DOHH2 (cell line): Measurements from ENCODE around the gene SH2B2.

ENCODE experiments used
- H3F3A ChIP-seq: fragments of 200-600 bp; sonication (generic), shearing (Covaris generic); 2 replicates; pipeline ENCODE4 v1.6.0; 2016; ENCODE audit warnings: antibody characterized with exemption, mild to moderate bottlenecking; ENCODE audit not compliant: control insufficient read depth, insufficient read depth
- H3K27ac ChIP-seq: fragments of 200-600 bp; sonication (generic); 2 replicates; pipeline ENCODE4 v1.5.1; 2014; ENCODE audit warnings: low read depth, mild to moderate bottlenecking, low read length, moderate library complexity
- H3K27me3 ChIP-seq: fragments of 200-600 bp; sonication (generic); 2 replicates; pipeline ENCODE4 v1.6.1; 2014; ENCODE audit warnings: mild to moderate bottlenecking, low read length, mixed read lengths; ENCODE audit not compliant: control insufficient read depth
- H3K36me3 ChIP-seq: fragments of 200-600 bp; sonication (generic); 2 replicates; pipeline ENCODE4 v1.6.1; 2014; ENCODE audit warnings: mild to moderate bottlenecking, low read length, moderate library complexity, mixed read lengths; ENCODE audit not compliant: control insufficient read depth
- H3K4me1 ChIP-seq: fragments of 200-600 bp; sonication (generic); 2 replicates; pipeline ENCODE4 v1.6.1; 2014; ENCODE audit warnings: mild to moderate bottlenecking, low read length, mixed read lengths; ENCODE audit not compliant: control insufficient read depth
- H3K4me2 ChIP-seq: fragments of 200-600 bp; sonication (generic); 2 replicates; pipeline ENCODE4 v1.6.0; 2014; ENCODE audit warnings: mild to moderate bottlenecking, low read length, moderate library complexity
- H3K4me3 ChIP-seq: fragments of 200-600 bp; sonication (generic); 2 replicates; pipeline ENCODE4 v1.5.1; 2014; ENCODE audit warnings: mild to moderate bottlenecking, low read length, mixed read lengths
- H3K79me2 ChIP-seq: fragments of 200-600 bp; sonication (generic); 2 replicates; pipeline ENCODE4 v1.6.1; 2014; ENCODE audit warnings: mild to moderate bottlenecking, low read length, mixed read lengths; ENCODE audit not compliant: control insufficient read depth
- H3K9me2 ChIP-seq: fragments of 200-600 bp; sonication (generic); replicated peaks from 2 replicates; pipeline ENCODE4 v1.6.1; 2014; ENCODE audit warnings: mild to moderate bottlenecking, low read length, mixed read lengths; ENCODE audit not compliant: control insufficient read depth
- H3K9me3 ChIP-seq: fragments of 200-600 bp; sonication (generic); 2 replicates; pipeline ENCODE4 v1.6.1; 2014; ENCODE audit warnings: antibody characterized with exemption, low read length, mixed read lengths; ENCODE audit not compliant: control insufficient read depth, insufficient read depth
- H4K20me1 ChIP-seq: fragments of 200-600 bp; sonication (generic); 2 replicates; pipeline ENCODE4 v1.6.0; 2014; ENCODE audit warnings: low read depth, mild to moderate bottlenecking, antibody characterized with exemption, low read length, moderate library complexity; ENCODE audit not compliant: control insufficient read depth, insufficient read depth
- EZH2phosphoT487 ChIP-seq: fragments of 200-600 bp; sonication (generic); IDR thresholded peaks from 2 replicates; pipeline ENCODE4 v1.6.1; 2017; ENCODE audit warnings: borderline replicate concordance, mild to moderate bottlenecking, antibody characterized with exemption, low read length, moderate library complexity, mixed read lengths
- TF ChIP-seq, protein P1 (sequence below): fragments of 200-600 bp; sonication (generic); IDR thresholded peaks from one replicate; pipeline ENCODE4 v1.5.1; 2014; ENCODE audit warnings: antibody characterized with exemption, mild to moderate bottlenecking, low read depth, low read length; ENCODE audit not compliant: poor library complexity, severe bottlenecking

SH2B2 gene

DNA sequence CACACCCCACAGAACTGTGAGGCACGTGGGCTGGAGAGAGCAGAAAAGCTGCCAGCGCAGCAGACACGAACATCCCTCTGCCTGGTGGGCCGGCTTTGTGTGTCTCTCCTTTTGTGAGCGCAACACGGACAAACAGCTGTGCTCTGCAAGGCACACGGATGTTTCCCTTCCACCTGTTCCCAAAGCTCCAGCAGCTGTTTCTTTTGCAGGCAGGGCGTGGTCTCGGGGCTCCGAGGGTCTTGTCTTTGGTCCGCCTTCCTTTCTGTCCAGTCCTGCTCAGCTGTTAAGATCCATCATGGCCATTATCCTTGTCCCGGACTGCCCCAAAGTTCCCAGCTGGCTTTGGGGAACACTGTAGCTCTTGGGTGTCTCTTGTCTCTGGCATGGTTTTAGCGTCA lies 32.7 kb upstream of the SH2B2 start:
- H3K79me2 ChIP-seq, result peaks cover 12% of the 10 kb centered on the region
- TF ChIP-seq EZH2phosphoT487, result no peak
- TF ChIP-seq, protein P1, sequence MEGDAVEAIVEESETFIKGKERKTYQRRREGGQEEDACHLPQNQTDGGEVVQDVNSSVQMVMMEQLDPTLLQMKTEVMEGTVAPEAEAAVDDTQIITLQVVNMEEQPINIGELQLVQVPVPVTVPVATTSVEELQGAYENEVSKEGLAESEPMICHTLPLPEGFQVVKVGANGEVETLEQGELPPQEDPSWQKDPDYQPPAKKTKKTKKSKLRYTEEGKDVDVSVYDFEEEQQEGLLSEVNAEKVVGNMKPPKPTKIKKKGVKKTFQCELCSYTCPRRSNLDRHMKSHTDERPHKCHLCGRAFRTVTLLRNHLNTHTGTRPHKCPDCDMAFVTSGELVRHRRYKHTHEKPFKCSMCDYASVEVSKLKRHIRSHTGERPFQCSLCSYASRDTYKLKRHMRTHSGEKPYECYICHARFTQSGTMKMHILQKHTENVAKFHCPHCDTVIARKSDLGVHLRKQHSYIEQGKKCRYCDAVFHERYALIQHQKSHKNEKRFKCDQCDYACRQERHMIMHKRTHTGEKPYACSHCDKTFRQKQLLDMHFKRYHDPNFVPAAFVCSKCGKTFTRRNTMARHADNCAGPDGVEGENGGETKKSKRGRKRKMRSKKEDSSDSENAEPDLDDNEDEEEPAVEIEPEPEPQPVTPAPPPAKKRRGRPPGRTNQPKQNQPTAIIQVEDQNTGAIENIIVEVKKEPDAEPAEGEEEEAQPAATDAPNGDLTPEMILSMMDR, result no peak
- H3K9me3 ChIP-seq, result no peaks in the 10 kb centered on the region
- H3K36me3 ChIP-seq, result peaks cover 34% of the 10 kb centered on the region
- no peaks in the 10 kb centered on the region for H4K20me1 ChIP-seq
- H3K27ac ChIP-seq, result no peak overlapping the region
- peaks cover 22% of the 10 kb centered on the region for H3F3A ChIP-seq
- no peak overlapping the region for H3K4me2 ChIP-seq
- H3K9me2 ChIP-seq, result no peaks in the 10 kb centered on the region
- no peaks in the 10 kb centered on the region for H3K27me3 ChIP-seq
- no peak overlapping the region for H3K4me3 ChIP-seq
- peaks cover 44% of the 10 kb centered on the region for H3K4me1 ChIP-seq

DNA sequence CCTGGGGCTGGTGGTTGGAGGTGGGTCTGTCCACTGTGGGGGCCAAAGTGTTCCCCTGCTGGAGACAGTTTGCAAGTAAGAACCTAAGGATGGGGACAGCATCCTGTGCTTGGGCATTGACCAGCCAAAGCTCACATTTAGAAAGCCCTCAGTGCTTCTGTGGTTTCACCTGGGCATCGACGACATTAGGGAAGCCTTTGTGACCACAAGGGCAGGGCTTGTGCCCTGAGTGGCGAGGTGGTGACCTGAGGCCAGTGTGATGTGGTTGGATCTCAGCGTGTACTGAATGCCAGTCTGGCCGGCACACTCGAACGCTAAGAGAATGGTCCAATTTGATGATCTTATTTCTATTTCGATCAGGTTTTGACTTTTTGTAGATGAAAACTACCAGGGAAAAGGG lies 32.1 kb upstream of the SH2B2 start:
- TF ChIP-seq EZH2phosphoT487, result no peak
- TF ChIP-seq, protein P1, result no peak
- Histone ChIP-seq H3F3A (peaks cover 19% of the 10 kb centered on the region), H4K20me1 (no peaks in the 10 kb centered on the region), H3K27me3 (no peaks in the 10 kb centered on the region), H3K4me1 (peaks cover 39% of the 10 kb centered on the region), H3K4me3 (no peak overlapping the region), H3K79me2 (peaks cover 12% of the 10 kb centered on the region), H3K9me3 (no peaks in the 10 kb centered on the region), H3K9me2 (no peaks in the 10 kb centered on the region), H3K36me3 (peaks cover 29% of the 10 kb centered on the region), H3K4me2 (no peak overlapping the region), H3K27ac (no peak overlapping the region)

DNA sequence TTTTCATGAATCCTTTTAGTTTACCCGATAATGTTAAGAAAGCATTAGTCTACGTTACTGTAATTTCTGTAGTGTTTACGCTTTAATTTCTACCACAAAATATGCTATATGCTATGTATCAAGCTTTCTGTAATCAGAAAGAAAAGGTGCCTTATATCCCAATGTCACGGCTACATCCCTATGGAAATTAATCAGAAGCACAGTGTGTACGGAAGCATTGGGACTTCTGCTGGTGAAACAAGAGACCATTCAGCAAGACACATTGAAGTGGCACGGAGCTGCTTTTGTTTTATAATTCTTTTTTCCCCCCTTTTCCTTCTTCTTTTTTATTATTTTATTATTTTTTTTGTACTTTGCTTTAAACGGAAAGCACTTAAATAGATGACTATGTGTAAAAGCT lies 31.2 kb upstream of the SH2B2 start:
- H3K79me2 ChIP-seq, result peaks cover 6% of the 10 kb centered on the region
- H3K27ac ChIP-seq, result no peak overlapping the region
- H4K20me1 ChIP-seq, result no peaks in the 10 kb centered on the region
- peaks cover 10% of the 10 kb centered on the region for H3F3A ChIP-seq
- no peak for TF ChIP-seq EZH2phosphoT487
- TF ChIP-seq, protein P1, result no peak
- H3K36me3 ChIP-seq, result peaks cover 19% of the 10 kb centered on the region
- H3K4me2 ChIP-seq, result no peak overlapping the region
- H3K27me3 ChIP-seq, result no peaks in the 10 kb centered on the region
- H3K9me2 ChIP-seq, result no peaks in the 10 kb centered on the region
- no peaks in the 10 kb centered on the region for H3K9me3 ChIP-seq
- H3K4me3 ChIP-seq, result no peak overlapping the region
- H3K4me1 ChIP-seq, result peaks cover 29% of the 10 kb centered on the region
